ENCODE measurements around the gene RABEP2.

Gene RABEP2

GRCh38 chr16:28938721-28939120 is 13.7 kb upstream of the RABEP2 start:
- Histone ChIP-seq H3K79me2 (no peaks in the 10 kb centered on the region), H3K9me3 (ENCODE audit: control insufficient read depth, low read length) (no peaks in the 10 kb centered on the region), H3K36me3 (ENCODE audit: control insufficient read depth, insufficient read depth, low read length) (no peaks in the 10 kb centered on the region), H3K4me1 (no peaks in the 10 kb centered on the region), H3K9ac (no peak overlapping the region), H3K27ac (no peak overlapping the region), H3K27me3 (ENCODE audit: control insufficient read depth, insufficient read depth, low read length) (no peaks in the 10 kb centered on the region), H2AFZ (no peak overlapping the region), H3K4me2 (ENCODE audit: low read length) (no peak overlapping the region), H3K4me3 (ENCODE audit: low read depth, low read length) (no peak overlapping the region)
- no peak for TF ChIP-seq CTCF (IDR thresholded peaks at IDR 0.05)

GRCh38 chr16:28937222-28937876 is 12.3 kb upstream of the RABEP2 start:
- Histone ChIP-seq H3K4me2 (ENCODE audit: low read length) (no peak overlapping the region), H3K4me1 (no peaks in the 10 kb centered on the region), H3K36me3 (ENCODE audit: control insufficient read depth, insufficient read depth, low read length) (no peaks in the 10 kb centered on the region), H3K79me2 (no peaks in the 10 kb centered on the region), H3K27me3 (ENCODE audit: control insufficient read depth, insufficient read depth, low read length) (no peaks in the 10 kb centered on the region), H3K27ac (no peak overlapping the region), H3K9ac (no peak overlapping the region), H3K9me3 (ENCODE audit: control insufficient read depth, low read length) (no peaks in the 10 kb centered on the region), H2AFZ (no peak overlapping the region), H3K4me3 (ENCODE audit: low read depth, low read length) (no peak overlapping the region)
- no peak for TF ChIP-seq CTCF (IDR thresholded peaks at IDR 0.05)

- TF ChIP-seq CTCF (IDR thresholded peaks at IDR 0.05) = no peak
Measured at GRCh38 chr16:28936784-28937155, 11.7 kb upstream of the RABEP2 start.

GRCh38 chr16:28935924-28936783 is 11.1 kb upstream of the RABEP2 start:
- H3K36me3 ChIP-seq (ENCODE audit: control insufficient read depth, insufficient read depth, low read length) = no peaks in the 10 kb centered on the region
- no peaks in the 10 kb centered on the region for H3K9me3 ChIP-seq (ENCODE audit: control insufficient read depth, low read length)
- H3K9ac ChIP-seq = no peak overlapping the region
- H3K4me1 ChIP-seq = no peaks in the 10 kb centered on the region
- no peak overlapping the region for H3K4me2 ChIP-seq (ENCODE audit: low read length)
- no peak overlapping the region for H3K4me3 ChIP-seq (ENCODE audit: low read depth, low read length)
- H3K27me3 ChIP-seq (ENCODE audit: control insufficient read depth, insufficient read depth, low read length) = no peaks in the 10 kb centered on the region
- no peak for TF ChIP-seq CTCF (IDR thresholded peaks at IDR 0.05)
- peak overlapping the region; percentile 23 for H2AFZ ChIP-seq
- H3K27ac ChIP-seq = no peak overlapping the region
- H3K79me2 ChIP-seq = no peaks in the 10 kb centered on the region

More at GRCh38 chr16:28936784-28937155, 11.7 kb upstream of the RABEP2 start:
- Histone ChIP-seq H3K4me3 (ENCODE audit: low read depth, low read length) (no peak overlapping the region), H3K27ac (no peak overlapping the region), H3K79me2 (no peaks in the 10 kb centered on the region), H3K9me3 (ENCODE audit: control insufficient read depth, low read length) (no peaks in the 10 kb centered on the region), H3K4me2 (ENCODE audit: low read length) (no peak overlapping the region), H3K36me3 (ENCODE audit: control insufficient read depth, insufficient read depth, low read length) (no peaks in the 10 kb centered on the region), H3K9ac (no peak overlapping the region), H3K27me3 (ENCODE audit: control insufficient read depth, insufficient read depth, low read length) (no peaks in the 10 kb centered on the region), H3K4me1 (no peaks in the 10 kb centered on the region), H2AFZ (peak overlapping the region; percentile 23)

Data from parathyroid adenoma (tissue), 2 donors.